ENCODE measurements around the gene PRKCA. TPM values are rescaled to one million over a fixed set of nuclear protein-coding genes. Genes with fewer than 3 reads are reported as not detected.
"Not testable (repeated sequence)": the region's sequence is repeated elsewhere in the genome, so short reads cannot be mapped to it uniquely, and the experiment has no call there.

PRKCA gene
- total RNA-seq, 4 donors from 2014 or later: 9.6 to 15.5 (median 11.1) TPM

DNA sequence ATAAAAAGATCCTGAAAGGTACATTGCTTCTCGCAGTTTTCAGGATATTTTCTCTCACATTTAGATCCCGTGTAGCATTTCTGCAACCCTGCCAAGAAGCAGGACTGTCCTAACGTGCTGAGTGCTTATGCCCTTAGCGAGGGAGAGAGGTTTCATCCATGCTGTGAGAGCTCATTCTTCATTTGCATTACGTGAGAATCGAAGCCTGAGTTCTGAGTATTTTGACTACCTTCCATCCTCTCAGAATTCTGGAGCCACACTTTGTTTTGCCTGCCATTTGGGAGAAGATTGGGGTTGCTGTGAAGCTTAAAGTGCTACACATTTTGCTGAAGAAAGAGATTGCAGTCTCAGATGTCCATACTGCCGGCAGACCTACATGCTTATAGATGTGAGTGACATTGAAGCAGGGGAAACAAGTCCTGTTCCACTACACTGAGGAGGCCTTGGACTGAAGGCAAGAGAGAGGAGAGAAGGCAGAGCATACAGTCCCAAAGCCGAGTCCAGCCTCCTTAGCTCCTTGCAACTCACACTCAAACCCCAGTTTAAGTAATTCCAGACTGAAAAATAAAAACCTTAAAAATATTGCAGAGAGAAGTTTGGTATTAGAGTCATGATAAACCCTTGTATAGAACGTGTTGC is 183.0 kb downstream of the PRKCA start:
- 71% methylated on average over 9 of the region's 9 CpGs for WGBS, 2 donors
- intact Hi-C loops (cut with DNase I; ENCODE audit: low total_unique reads): no loop called here

GRCh38 chr17:66487121-66487520 is 184.7 kb downstream of the PRKCA start:
- intact Hi-C loops (cut with DNase I; ENCODE audit: low total_unique reads): no loop called here
- DNase-seq (ENCODE audit: low spot score in 2 of 2): no peak
- TF ChIP-seq, protein P1, sequence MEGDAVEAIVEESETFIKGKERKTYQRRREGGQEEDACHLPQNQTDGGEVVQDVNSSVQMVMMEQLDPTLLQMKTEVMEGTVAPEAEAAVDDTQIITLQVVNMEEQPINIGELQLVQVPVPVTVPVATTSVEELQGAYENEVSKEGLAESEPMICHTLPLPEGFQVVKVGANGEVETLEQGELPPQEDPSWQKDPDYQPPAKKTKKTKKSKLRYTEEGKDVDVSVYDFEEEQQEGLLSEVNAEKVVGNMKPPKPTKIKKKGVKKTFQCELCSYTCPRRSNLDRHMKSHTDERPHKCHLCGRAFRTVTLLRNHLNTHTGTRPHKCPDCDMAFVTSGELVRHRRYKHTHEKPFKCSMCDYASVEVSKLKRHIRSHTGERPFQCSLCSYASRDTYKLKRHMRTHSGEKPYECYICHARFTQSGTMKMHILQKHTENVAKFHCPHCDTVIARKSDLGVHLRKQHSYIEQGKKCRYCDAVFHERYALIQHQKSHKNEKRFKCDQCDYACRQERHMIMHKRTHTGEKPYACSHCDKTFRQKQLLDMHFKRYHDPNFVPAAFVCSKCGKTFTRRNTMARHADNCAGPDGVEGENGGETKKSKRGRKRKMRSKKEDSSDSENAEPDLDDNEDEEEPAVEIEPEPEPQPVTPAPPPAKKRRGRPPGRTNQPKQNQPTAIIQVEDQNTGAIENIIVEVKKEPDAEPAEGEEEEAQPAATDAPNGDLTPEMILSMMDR (IDR thresholded peaks at IDR 0.05): no peak
- no peak for TF ChIP-seq POLR2A (IDR thresholded peaks at IDR 0.05)
- H3K4me3 ChIP-seq (ENCODE audit: low read depth, poor library complexity, severe bottlenecking): no peak overlapping the region
- 92 to 95% methylated on average over 3 of the region's 3 CpGs for WGBS, 2 donors

More for the DNA sequence above, 183.0 kb downstream of the PRKCA start:
- TF ChIP-seq POLR2A (IDR thresholded peaks at IDR 0.05): no peak
- TF ChIP-seq, protein P1 (IDR thresholded peaks at IDR 0.05): no peak
- DNase-seq (ENCODE audit: low spot score in 2 of 2): no peak
- no peak overlapping the region for H3K4me3 ChIP-seq (ENCODE audit: low read depth, poor library complexity, severe bottlenecking)

DNA sequence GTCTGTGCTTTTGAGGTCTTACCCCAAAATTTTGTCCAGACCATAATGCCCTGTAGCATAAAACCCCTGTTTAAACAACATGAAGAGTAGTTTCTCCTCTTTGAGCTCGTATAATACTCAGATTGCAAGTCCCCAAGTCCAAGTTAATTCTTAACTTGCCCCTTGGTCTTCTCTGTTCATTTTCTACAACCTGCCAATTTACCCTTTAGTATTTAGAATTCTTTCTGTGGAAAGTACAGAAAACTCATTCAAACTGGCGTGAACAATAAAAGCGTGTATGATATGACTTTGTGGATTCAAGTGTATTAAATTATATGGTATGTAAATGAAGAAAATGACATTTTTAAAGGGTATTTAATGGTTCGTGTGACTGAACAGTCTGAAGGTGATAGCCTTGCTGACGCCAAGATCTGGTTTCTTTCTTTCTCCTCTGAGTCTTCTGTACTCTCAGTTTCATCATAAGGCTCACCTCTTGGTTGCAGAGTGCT is 185.6 kb downstream of the PRKCA start:
- no peak for DNase-seq (ENCODE audit: low spot score in 2 of 2)
- 91 to 92% methylated on average over 5 of the region's 5 CpGs for WGBS, 2 donors

GRCh38 chr17:66488864-66489263 is 186.5 kb downstream of the PRKCA start:
- intact Hi-C loops (cut with DNase I; ENCODE audit: low total_unique reads): no loop called here
- TF ChIP-seq, protein P1 (IDR thresholded peaks at IDR 0.05): no peak
- no peak for TF ChIP-seq POLR2A (IDR thresholded peaks at IDR 0.05)
- WGBS, 2 donors: 72 to 73% methylated on average over 4 of the region's 4 CpGs
- DNase-seq (ENCODE audit: low spot score in 2 of 2): no peak
- H3K4me3 ChIP-seq (ENCODE audit: low read depth, poor library complexity, severe bottlenecking): no peak overlapping the region

More for the DNA sequence above, 185.6 kb downstream of the PRKCA start:
- intact Hi-C loops (cut with DNase I; ENCODE audit: low total_unique reads): no loop called here
- no peak for TF ChIP-seq POLR2A (IDR thresholded peaks at IDR 0.05)
- TF ChIP-seq, protein P1 (IDR thresholded peaks at IDR 0.05): no peak
- no peak overlapping the region for H3K4me3 ChIP-seq (ENCODE audit: low read depth, poor library complexity, severe bottlenecking)

- intact Hi-C loops (cut with DNase I; ENCODE audit: low total_unique reads); DNase-seq (ENCODE audit: low spot score in 2 of 2); H3K4me3 ChIP-seq (ENCODE audit: low read depth, poor library complexity, severe bottlenecking): not testable (repeated sequence)
- 92 to 97% methylated on average over 3 of the region's 3 CpGs for WGBS, 2 donors
Measured at GRCh38 chr17:66489576-66489975, 187.2 kb downstream of the PRKCA start.

- TF ChIP-seq, protein P1 (IDR thresholded peaks at IDR 0.05): no peak
- TF ChIP-seq POLR2A (IDR thresholded peaks at IDR 0.05): no peak
- WGBS, 2 donors: 70 to 79% methylated on average over 2 of the region's 2 CpGs
- H3K4me3 ChIP-seq (ENCODE audit: low read depth, poor library complexity, severe bottlenecking): no peak overlapping the region
- DNase-seq (ENCODE audit: low spot score in 2 of 2): no peak
- intact Hi-C loops (cut with DNase I; ENCODE audit: low total_unique reads): no loop called here
Measured at GRCh38 chr17:66491213-66491612, 188.8 kb downstream of the PRKCA start.
